HepG2 (cell line): ENCODE data around the gene S100A4. TPM values are rescaled to one million over a fixed set of nuclear protein-coding genes. Genes with fewer than 3 reads are reported as not detected.

Experiments
- ATAC-seq: fragments of 200-7000 bp; cut with Tn5 transposase; 3 replicates; pipeline ENCODE4 v1.9.1; 2020; ENCODE audit warnings: mild to moderate bottlenecking, moderate library complexity
- BruUV-seq: library from RNA; stranded (reverse); fragments of 400-500 nt; replicated peaks from 2 replicates; lab custom pipeline; 2021; lab: Mats Ljungman, UMichigan
- CTCF ChIA-PET: fragments of 300-600 bp; formaldehyde crosslinking; extraction: SDS; loops from one replicate; lab custom pipeline; 2021; ENCODE audit warnings: low total read pairs, inconsistent platforms, low intra/inter-chr PET ratio; lab: Yijun Ruan, JAX
- POLR2A ChIA-PET: fragments of 350-600 bp; sonication (Branson Sonifier 250); formaldehyde crosslinking; loops from one replicate; lab custom pipeline; 2020; ENCODE audit warnings: antibody characterized with exemption, inconsistent platforms; lab: Yijun Ruan, JAX
- DNase-seq: peaks from one replicate; pipeline ENCODE4 v3.0.0-alpha.2; 2015; ENCODE audit warnings: low spot score
- FAIRE-seq: peaks from 3 replicates; lab custom pipeline; 2011; peaks lifted over from hg19 to GRCh38; lab: Jason Lieb, UNC
- H2AFZ ChIP-seq: one replicate; pipeline ENCODE4 v1.6.1; 2011; ENCODE audit warnings: low read length, inconsistent platforms
- H3K27ac ChIP-seq: fragments of 300-600 bp; 3 replicates; pipeline ENCODE4 v1.8.0; 2011; ENCODE audit warnings: mixed run types, mild to moderate bottlenecking, mixed read lengths, low read length, inconsistent platforms; ENCODE audit not compliant: insufficient read depth; ENCODE audit errors: extremely low read length
- H3K27me3 ChIP-seq, 2 experiments: fragments of 200-600 bp in 1 of 2; 2 replicates in 1 of 2; 3 replicates in 1 of 2; pipeline versions ENCODE4 v1.6.0 to v1.8.0; 2011; ENCODE audit warnings: low read length in 2 of 2, mild to moderate bottlenecking in 2 of 2, moderate library complexity in 2 of 2, inconsistent platforms in 1 of 2; ENCODE audit not compliant: insufficient read depth in 2 of 2, control insufficient read depth in 1 of 2
- H3K36me3 ChIP-seq, 2 experiments: fragments of 200-600 bp in 1 of 2; replicated peaks in 1 of 2; 2 replicates in 1 of 2; 3 replicates in 1 of 2; pipeline versions ENCODE4 v1.5.1 to v1.8.0; 2011; ENCODE audit warnings: low read length in 2 of 2, inconsistent platforms in 1 of 2; ENCODE audit not compliant: insufficient read depth in 2 of 2, control insufficient read depth in 1 of 2
- H3K4me1 ChIP-seq: 2 replicates; pipeline ENCODE4 v1.5.1; 2012; ENCODE audit warnings: low read length, inconsistent platforms; ENCODE audit not compliant: insufficient read depth
- H3K4me2 ChIP-seq: 2 replicates; pipeline ENCODE4 v1.6.0; 2011; ENCODE audit warnings: low read depth, low read length, inconsistent platforms
- H3K4me3 ChIP-seq, 3 experiments: fragments of 200-600 bp in 1 of 3; sonication (generic), shearing (Covaris generic) in 1 of 3; replicated peaks in 1 of 3; 2 replicates each; pipeline ENCODE4 v1.5.1; 2011 to 2016; ENCODE audit warnings: low read length in 3 of 3, inconsistent platforms in 2 of 3, low read depth in 2 of 3, mild to moderate bottlenecking in 2 of 3, control low read depth in 1 of 3, mixed read lengths in 1 of 3; ENCODE audit not compliant: insufficient read depth in 1 of 3
- H3K79me2 ChIP-seq: one replicate; pipeline ENCODE4 v1.6.1; 2011; ENCODE audit warnings: low read length, inconsistent platforms; ENCODE audit not compliant: insufficient read depth
- H3K9ac ChIP-seq: 2 replicates; pipeline ENCODE4 v1.6.0; 2011; ENCODE audit warnings: mild to moderate bottlenecking, low read depth, low read length, inconsistent platforms; ENCODE audit not compliant: insufficient read depth
- H3K9me3 ChIP-seq: 2 replicates; pipeline ENCODE4 v1.5.1; 2012; ENCODE audit warnings: mild to moderate bottlenecking, low read length
- H4K20me1 ChIP-seq: 2 replicates; pipeline ENCODE4 v1.6.0; 2011; ENCODE audit warnings: inconsistent platforms, mild to moderate bottlenecking, low read length, moderate library complexity; ENCODE audit not compliant: insufficient read depth
- BRD4 ChIP-seq: sonication (generic); formaldehyde crosslinking; IDR thresholded peaks from 2 replicates; pipeline ENCODE4 v1.4.0; 2020; ENCODE audit warnings: missing genetic modification reagents
- HNF1A ChIP-seq, 2 experiments: sonication (generic) in 1 of 2; formaldehyde crosslinking in 1 of 2; IDR thresholded peaks; 2 replicates each; pipeline versions ENCODE4 v1.4.0 to v1.6.1; 2016 to 2020; ENCODE audit warnings: borderline replicate concordance in 1 of 2, low read depth in 1 of 2, mild to moderate bottlenecking in 1 of 2, missing genetic modification reagents in 1 of 2
- MLX ChIP-seq: IDR thresholded peaks from 2 replicates; pipeline ENCODE4 v1.6.1; 2016
- MYPOP ChIP-seq: sonication (generic); formaldehyde crosslinking; IDR thresholded peaks from 2 replicates; pipeline ENCODE4 v1.8.1; 2023; ENCODE audit warnings: mild to moderate bottlenecking, moderate library complexity, missing genetic modification reagents
- NR2F1 ChIP-seq, 2 experiments: fragments of 450-650 bp in 1 of 2; formaldehyde crosslinking in 1 of 2; IDR thresholded peaks; 2 replicates each; pipeline versions ENCODE4 v1.5.0 to v1.6.1; 2016 to 2020; ENCODE audit warnings: mild to moderate bottlenecking in 1 of 2, missing compliant biosample characterization in 1 of 2, missing genetic modification reagents in 1 of 2, moderate library complexity in 1 of 2
- RBM39 ChIP-seq: fragments of 200-400 bp; formaldehyde crosslinking; IDR thresholded peaks from one replicate; pipeline ENCODE4 v1.6.1; 2018; ENCODE audit warnings: antibody characterized with exemption, mild to moderate bottlenecking, low read depth, low read length; ENCODE audit not compliant: poor library complexity, severe bottlenecking
- REXO4 ChIP-seq: sonication (generic); formaldehyde crosslinking; IDR thresholded peaks from 2 replicates; pipeline ENCODE4 v1.8.0; 2022; ENCODE audit warnings: missing genetic modification reagents, mild to moderate bottlenecking, borderline replicate concordance
- ZBTB38 ChIP-seq: sonication (generic); formaldehyde crosslinking; IDR thresholded peaks from 2 replicates; pipeline ENCODE4 v1.5.1; 2020; ENCODE audit warnings: mild to moderate bottlenecking, missing genetic modification reagents
- ZFP90 ChIP-seq: sonication (generic); formaldehyde crosslinking; IDR thresholded peaks from 2 replicates; pipeline ENCODE4 v1.8.0; 2022; ENCODE audit warnings: missing genetic modification reagents, mild to moderate bottlenecking, inconsistent platforms, borderline replicate concordance
- ZNF510 ChIP-seq: sonication (generic); formaldehyde crosslinking; IDR thresholded peaks from 2 replicates; pipeline ENCODE4 v1.4.0; 2020; ENCODE audit warnings: low read depth, mild to moderate bottlenecking, missing genetic modification reagents
- ZNF572 ChIP-seq: sonication (generic); formaldehyde crosslinking; IDR thresholded peaks from 2 replicates; pipeline ENCODE4 v1.5.1; 2020; ENCODE audit warnings: mild to moderate bottlenecking, missing genetic modification reagents
- WGBS: methylation state at CpG from one replicate; pipeline ENCODE4 v1.1.6; 2017; ENCODE audit warnings: low lambda C conversion rate; 5-methylcytosine and 5-hydroxymethylcytosine counted together
- in situ Hi-C: cut with HindIII; loops from 2 replicates; pipeline ENCODE4 v1.10.0; 2017; ENCODE audit warnings: low pct_unique_long_range_greater_than_20kb; ENCODE audit not compliant: extremely low pct_ligation_motif_present
- intact Hi-C: fragments of 100-400 bp; cut with micrococcal nuclease; formaldehyde crosslinking; loops from one replicate; pipeline ENCODE4 v1.10.0; 2022; ENCODE audit not compliant: unreplicated experiment
- polyA plus RNA-seq, 8 experiments: library from polyadenylated mRNA; depleted of rRNA in 3 of 8; stranded (reverse) in 7 of 8; unstranded in 1 of 8; fragments of >200 nt; fragmentation: Illumina TruSeq in 4 of 8; extraction: Trizol in 4 of 8; gene quantifications; 2 replicates each; pipeline versions ENCODE4 v1.2.1 to v1.2.3, GENCODE V29; 2011 to 2016; ENCODE audit warnings: low read depth in 4 of 8, missing spikeins in 1 of 8, mixed read lengths in 1 of 8; ENCODE audit not compliant: insufficient read depth in 1 of 8
- total RNA-seq, 5 experiments: library from RNA; depleted of rRNA; stranded (reverse); fragments of >200 nt; fragmentation: Illumina TruSeq; extraction: Trizol; gene quantifications; 2 replicates each; pipeline ENCODE4 v1.2.3, GENCODE V29; 2016; ENCODE audit warnings: low read depth in 1 of 5
- TF ChIP-seq, protein P1 (sequence below): sonication (generic); formaldehyde crosslinking; IDR thresholded peaks from 2 replicates; pipeline ENCODE4 v1.4.0; 2020; ENCODE audit warnings: mild to moderate bottlenecking, low read depth, missing genetic modification reagents
- TF ChIP-seq, protein P2 (sequence below): sonication (generic); formaldehyde crosslinking; IDR thresholded peaks from 2 replicates; pipeline ENCODE4 v1.5.0; 2020; ENCODE audit warnings: mild to moderate bottlenecking, low read depth, missing genetic modification reagents, borderline replicate concordance
- TF ChIP-seq, protein P3 (sequence below): sonication (generic); formaldehyde crosslinking; conservative IDR thresholded peaks from 2 replicates; pipeline ENCODE4 v1.8.1; 2023; ENCODE audit warnings: missing genetic modification reagents

Gene S100A4
- total and polyA plus RNA-seq, 2 of the 13 experiments (the other 11 are each of a cell fraction or from before 2014, with no cell fraction given): 12.9 to 20.2 TPM

DNA sequence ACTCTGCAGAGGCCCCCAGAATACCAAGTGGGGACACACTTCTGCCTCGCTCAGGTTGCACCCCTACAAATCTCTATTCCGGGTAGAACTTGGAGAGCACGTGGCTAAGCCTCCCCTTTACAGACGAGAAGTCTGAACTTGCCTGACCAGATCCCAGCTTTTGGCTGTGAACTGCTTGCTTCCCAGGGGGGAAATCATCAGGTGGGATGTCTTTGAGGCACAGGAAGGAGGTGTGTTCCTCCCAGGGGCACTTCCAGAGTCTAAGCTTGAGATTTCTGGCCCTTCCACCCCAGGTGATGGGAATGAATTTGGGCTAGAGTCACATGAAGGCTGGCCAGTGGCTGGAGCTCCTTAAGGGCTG is 4.8 kb upstream of the S100A4 start:
- H3K4me2 ChIP-seq: peak overlapping the region; percentile 15; the same call in 1 of the 2 replicates
- H3K27me3 ChIP-seq: peaks cover 3 to 24% of the 10 kb centered on the region in 2 experiments; a peak in 3 of 5 replicates
- H3K79me2 ChIP-seq: no peaks in the 10 kb centered on the region
- no peak for ATAC-seq
- CTCF ChIA-PET: no interaction called here
- in situ Hi-C loops (no loop called here), intact Hi-C loops (no loop called here)
- BruUV-seq: no TSS peak
- H3K9ac ChIP-seq: no peak overlapping the region
- WGBS: 6% methylated on average over 4 of the region's 4 CpGs
- H3K4me1 ChIP-seq: peaks cover 76% of the 10 kb centered on the region
- H2AFZ ChIP-seq: peak overlapping the region; percentile 37
- no peaks in the 10 kb centered on the region for H3K36me3 ChIP-seq
- H4K20me1 ChIP-seq: no peaks in the 10 kb centered on the region
- POLR2A ChIA-PET: interaction anchor here (2.2 kb wide), 1 partner anchor 16 kb away, joined by 10 read pairs; no protein-coding TSS in a partner anchor
- FAIRE-seq: no peak
- H3K4me3 ChIP-seq: no peak overlapping the region
- DNase-seq: no peak
- no peaks in the 10 kb centered on the region for H3K9me3 ChIP-seq
- no peak overlapping the region for H3K27ac ChIP-seq
- TF ChIP-seq ZNF510 (CRISPR knock-in tag): no peak
- TF ChIP-seq ZNF572 (CRISPR knock-in tag): no peak
- TF ChIP-seq REXO4 (CRISPR knock-in tag): no peak
- TF ChIP-seq MLX (CRISPR knock-in tag): no peak
- TF ChIP-seq ZBTB38 (CRISPR knock-in tag): no peak
- TF ChIP-seq NR2F1 (CRISPR knock-in tag; IDR thresholded peaks at IDR 0.05): no peak
- no peak for TF ChIP-seq ZFP90
- TF ChIP-seq, protein P1, sequence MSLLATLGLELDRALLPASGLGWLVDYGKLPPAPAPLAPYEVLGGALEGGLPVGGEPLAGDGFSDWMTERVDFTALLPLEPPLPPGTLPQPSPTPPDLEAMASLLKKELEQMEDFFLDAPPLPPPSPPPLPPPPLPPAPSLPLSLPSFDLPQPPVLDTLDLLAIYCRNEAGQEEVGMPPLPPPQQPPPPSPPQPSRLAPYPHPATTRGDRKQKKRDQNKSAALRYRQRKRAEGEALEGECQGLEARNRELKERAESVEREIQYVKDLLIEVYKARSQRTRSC (CRISPR knock-in tag): no peak
- no peak for TF ChIP-seq MYPOP (CRISPR knock-in tag)
- TF ChIP-seq, protein P2, sequence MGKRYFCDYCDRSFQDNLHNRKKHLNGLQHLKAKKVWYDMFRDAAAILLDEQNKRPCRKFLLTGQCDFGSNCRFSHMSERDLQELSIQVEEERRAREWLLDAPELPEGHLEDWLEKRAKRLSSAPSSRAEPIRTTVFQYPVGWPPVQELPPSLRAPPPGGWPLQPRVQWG (CRISPR knock-in tag): no peak
- TF ChIP-seq, protein P3, sequence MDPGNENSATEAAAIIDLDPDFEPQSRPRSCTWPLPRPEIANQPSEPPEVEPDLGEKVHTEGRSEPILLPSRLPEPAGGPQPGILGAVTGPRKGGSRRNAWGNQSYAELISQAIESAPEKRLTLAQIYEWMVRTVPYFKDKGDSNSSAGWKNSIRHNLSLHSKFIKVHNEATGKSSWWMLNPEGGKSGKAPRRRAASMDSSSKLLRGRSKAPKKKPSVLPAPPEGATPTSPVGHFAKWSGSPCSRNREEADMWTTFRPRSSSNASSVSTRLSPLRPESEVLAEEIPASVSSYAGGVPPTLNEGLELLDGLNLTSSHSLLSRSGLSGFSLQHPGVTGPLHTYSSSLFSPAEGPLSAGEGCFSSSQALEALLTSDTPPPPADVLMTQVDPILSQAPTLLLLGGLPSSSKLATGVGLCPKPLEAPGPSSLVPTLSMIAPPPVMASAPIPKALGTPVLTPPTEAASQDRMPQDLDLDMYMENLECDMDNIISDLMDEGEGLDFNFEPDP (CRISPR knock-in tag): no peak
- TF ChIP-seq HNF1A (IDR thresholded peaks at IDR 0.05; ENCODE audit: low read depth): no peak
- TF ChIP-seq HNF1A (CRISPR knock-in tag; IDR thresholded peaks at IDR 0.05; ENCODE audit: borderline replicate concordance): no peak
- TF ChIP-seq RBM39: no peak
- TF ChIP-seq BRD4 (CRISPR knock-in tag): no peak
